ENCODE measurements around the gene PDE4D. TPM values are rescaled to one million over a fixed set of nuclear protein-coding genes. Genes with fewer than 3 reads are reported as not detected.
"Not testable (repeated sequence)": the region's sequence is repeated elsewhere in the genome, so short reads cannot be mapped to it uniquely, and the experiment has no call there.

The PDE4D gene
- total RNA-seq, 2 experiments from 2014 or later = 164 to 175 TPM

GRCh38 chr5:59416451-59416850 lies 477.1 kb downstream of the PDE4D start:
- Mint-ChIP-seq H3K36me3 (ENCODE audit: low read depth) (no peaks in the 10 kb centered on the region), H3K9me3 (no peaks in the 10 kb centered on the region), H3K27ac (no peak overlapping the region), H3K4me1 (ENCODE audit: low read depth) (no peaks in the 10 kb centered on the region), H3K4me3 (no peak overlapping the region), H3K27me3 (peaks cover 4% of the 10 kb centered on the region)
- no peaks in the 10 kb centered on the region for H3K9me3 ChIP-seq (ENCODE audit: control insufficient read depth in 1 of 2, insufficient read depth in 1 of 2, low read length in 2 of 2)
- CTCF ChIA-PET = no interaction called here
- H3K36me3 ChIP-seq (ENCODE audit: insufficient read depth, low read length) = no peaks in the 10 kb centered on the region
- DNase-seq = no peak
- H3K27ac ChIP-seq (ENCODE audit: low read depth in 1 of 2, low read length in 2 of 2) = no peak overlapping the region
- H3K27me3 ChIP-seq (ENCODE audit: control insufficient read depth in 1 of 2, insufficient read depth in 2 of 2, low read length in 2 of 2) = peaks cover 0 to 2% of the 10 kb centered on the region in 2 experiments
- no peaks in the 10 kb centered on the region for H3K4me1 ChIP-seq (ENCODE audit: insufficient read depth, low read length)
- POLR2A ChIA-PET = no interaction called here
- intact Hi-C loops (cut with DNase I, micrococcal nuclease) = no loop called here
- no peak for ATAC-seq (ENCODE audit: poor library complexity)
- TF ChIP-seq, protein P1, sequence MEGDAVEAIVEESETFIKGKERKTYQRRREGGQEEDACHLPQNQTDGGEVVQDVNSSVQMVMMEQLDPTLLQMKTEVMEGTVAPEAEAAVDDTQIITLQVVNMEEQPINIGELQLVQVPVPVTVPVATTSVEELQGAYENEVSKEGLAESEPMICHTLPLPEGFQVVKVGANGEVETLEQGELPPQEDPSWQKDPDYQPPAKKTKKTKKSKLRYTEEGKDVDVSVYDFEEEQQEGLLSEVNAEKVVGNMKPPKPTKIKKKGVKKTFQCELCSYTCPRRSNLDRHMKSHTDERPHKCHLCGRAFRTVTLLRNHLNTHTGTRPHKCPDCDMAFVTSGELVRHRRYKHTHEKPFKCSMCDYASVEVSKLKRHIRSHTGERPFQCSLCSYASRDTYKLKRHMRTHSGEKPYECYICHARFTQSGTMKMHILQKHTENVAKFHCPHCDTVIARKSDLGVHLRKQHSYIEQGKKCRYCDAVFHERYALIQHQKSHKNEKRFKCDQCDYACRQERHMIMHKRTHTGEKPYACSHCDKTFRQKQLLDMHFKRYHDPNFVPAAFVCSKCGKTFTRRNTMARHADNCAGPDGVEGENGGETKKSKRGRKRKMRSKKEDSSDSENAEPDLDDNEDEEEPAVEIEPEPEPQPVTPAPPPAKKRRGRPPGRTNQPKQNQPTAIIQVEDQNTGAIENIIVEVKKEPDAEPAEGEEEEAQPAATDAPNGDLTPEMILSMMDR (IDR thresholded peaks at IDR 0.05) = no peak
- H3K4me3 ChIP-seq (ENCODE audit: low read length) = no peak overlapping the region

DNA sequence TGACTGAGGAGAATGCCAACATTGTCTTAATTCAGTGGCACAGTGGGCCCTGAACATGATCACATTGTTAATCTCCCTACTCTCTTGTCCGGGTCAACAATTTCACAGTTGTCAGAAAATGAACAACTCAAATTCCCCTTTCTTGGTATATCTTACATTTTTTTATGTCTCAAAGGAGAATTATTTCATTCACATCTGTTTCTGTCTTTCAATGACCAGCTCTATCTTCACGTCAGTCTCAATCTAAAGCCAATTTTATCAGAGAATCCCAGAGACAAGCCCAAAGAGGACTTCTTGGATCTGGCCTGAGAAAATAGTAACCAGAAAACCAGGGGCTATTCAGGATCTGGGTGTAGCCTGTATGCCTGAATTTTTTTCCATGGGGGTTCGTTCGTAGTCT lies 477.5 kb downstream of the PDE4D start:
- POLR2A ChIA-PET = no interaction called here
- ATAC-seq (ENCODE audit: poor library complexity) = no peak

DNA sequence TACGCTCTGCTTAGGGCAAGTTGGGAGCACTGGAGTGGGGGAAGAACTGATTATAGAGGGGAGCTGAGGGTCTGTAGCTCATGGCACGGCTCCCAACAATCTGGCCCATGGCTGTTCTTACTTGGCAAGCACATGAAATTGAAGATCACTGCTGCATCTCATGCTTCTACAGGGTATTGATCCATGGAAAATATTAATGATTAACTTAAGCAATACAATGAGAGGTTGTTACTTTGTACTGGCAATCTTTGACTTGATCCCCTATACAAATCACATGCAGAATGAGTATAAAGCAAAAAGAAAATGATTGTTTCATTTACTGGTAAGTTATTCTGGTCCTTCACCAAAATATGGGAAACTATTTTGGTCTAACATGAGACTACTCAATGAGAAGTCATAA lies 481.1 kb downstream of the PDE4D start:
- peaks cover 0 to 2% of the 10 kb centered on the region in 2 experiments for H3K27me3 ChIP-seq (ENCODE audit: control insufficient read depth in 1 of 2, insufficient read depth in 2 of 2, low read length in 2 of 2)
- H3K4me1 Mint-ChIP-seq (ENCODE audit: low read depth) = no peaks in the 10 kb centered on the region
- intact Hi-C loops (cut with DNase I, micrococcal nuclease) = no loop called here
- ATAC-seq (ENCODE audit: poor library complexity) (no peak), DNase-seq (no peak)
- peaks cover 7 to 11% of the 10 kb centered on the region in 2 experiments for H3K9me3 ChIP-seq (ENCODE audit: control insufficient read depth in 1 of 2, insufficient read depth in 1 of 2, low read length in 2 of 2)
- ChIA-PET POLR2A (no interaction called here), CTCF (no interaction called here)
- TF ChIP-seq, protein P1 (IDR thresholded peaks at IDR 0.05) = no peak
- H3K4me1 ChIP-seq (ENCODE audit: insufficient read depth, low read length) = no peaks in the 10 kb centered on the region
- no peak overlapping the region for H3K27ac Mint-ChIP-seq
- H3K27ac ChIP-seq (ENCODE audit: low read depth in 1 of 2, low read length in 2 of 2) = no peak overlapping the region
- H3K4me3 ChIP-seq (ENCODE audit: low read length) = no peak overlapping the region
- no peaks in the 10 kb centered on the region for H3K36me3 Mint-ChIP-seq (ENCODE audit: low read depth)
- peaks cover 5% of the 10 kb centered on the region for H3K9me3 Mint-ChIP-seq
- H3K36me3 ChIP-seq (ENCODE audit: insufficient read depth, low read length) = no peaks in the 10 kb centered on the region
- H3K27me3 Mint-ChIP-seq = peaks cover 4% of the 10 kb centered on the region
- no peak overlapping the region for H3K4me3 Mint-ChIP-seq

More for the DNA sequence above, 477.5 kb downstream of the PDE4D start:
- CTCF ChIA-PET = no interaction called here
- TF ChIP-seq, protein P1 (IDR thresholded peaks at IDR 0.05) = no peak
- Mint-ChIP-seq H3K4me3 (no peak overlapping the region), H3K9me3 (no peaks in the 10 kb centered on the region), H3K4me1 (ENCODE audit: low read depth) (no peaks in the 10 kb centered on the region), H3K36me3 (ENCODE audit: low read depth) (no peaks in the 10 kb centered on the region), H3K27me3 (peaks cover 4% of the 10 kb centered on the region), H3K27ac (no peak overlapping the region)
- Histone ChIP-seq H3K9me3 (ENCODE audit: control insufficient read depth in 1 of 2, insufficient read depth in 1 of 2, low read length in 2 of 2) (no peaks in the 10 kb centered on the region), H3K4me1 (ENCODE audit: insufficient read depth, low read length) (no peaks in the 10 kb centered on the region), H3K27me3 (ENCODE audit: control insufficient read depth in 1 of 2, insufficient read depth in 2 of 2, low read length in 2 of 2) (peaks cover 0 to 2% of the 10 kb centered on the region in 2 experiments), H3K36me3 (ENCODE audit: insufficient read depth, low read length) (no peaks in the 10 kb centered on the region), H3K4me3 (ENCODE audit: low read length) (no peak overlapping the region), H3K27ac (ENCODE audit: low read depth in 1 of 2, low read length in 2 of 2) (no peak overlapping the region)
- intact Hi-C loops (cut with DNase I, micrococcal nuclease) = no loop called here
- DNase-seq = no peak

DNA sequence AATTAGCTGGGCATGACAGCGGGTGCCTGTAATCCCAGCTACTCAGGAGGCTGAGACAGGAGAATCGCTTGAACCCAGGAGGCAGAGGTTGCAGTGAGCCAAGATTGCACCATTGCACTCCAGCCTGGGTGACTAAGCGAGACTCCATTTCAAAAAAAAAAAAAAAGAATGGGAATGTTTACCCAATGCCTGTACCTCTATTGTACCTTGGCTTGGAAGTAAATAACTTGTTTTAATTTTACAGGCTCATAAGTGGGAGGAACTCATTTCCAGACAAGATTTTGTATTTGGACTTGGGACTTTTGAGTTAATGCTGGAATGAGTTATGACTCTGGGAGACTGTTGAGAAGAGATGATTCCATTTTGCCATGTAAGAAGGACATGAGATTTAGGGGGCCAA lies 484.5 kb downstream of the PDE4D start:
- CTCF ChIA-PET; H3K9me3 Mint-ChIP-seq; ATAC-seq (ENCODE audit: poor library complexity); H3K4me3 ChIP-seq (ENCODE audit: low read length); H3K4me3 Mint-ChIP-seq; H3K36me3 Mint-ChIP-seq (ENCODE audit: low read depth); H3K27ac Mint-ChIP-seq; POLR2A ChIA-PET; H3K4me1 Mint-ChIP-seq (ENCODE audit: low read depth); H3K27me3 Mint-ChIP-seq; intact Hi-C loops (cut with DNase I, micrococcal nuclease); H3K36me3 ChIP-seq (ENCODE audit: insufficient read depth, low read length); DNase-seq; H3K4me1 ChIP-seq (ENCODE audit: insufficient read depth, low read length); H3K27me3 ChIP-seq (ENCODE audit: control insufficient read depth in 1 of 2, insufficient read depth in 2 of 2, low read length in 2 of 2); H3K27ac ChIP-seq (ENCODE audit: low read depth in 1 of 2, low read length in 2 of 2): not testable (repeated sequence)
- peaks cover 7 to 11% of the 10 kb centered on the region in 2 experiments for H3K9me3 ChIP-seq (ENCODE audit: control insufficient read depth in 1 of 2, insufficient read depth in 1 of 2, low read length in 2 of 2)
